OCI-LY7 (cell line): ENCODE results near the gene IL9R. TPM values are rescaled to one million over a fixed set of nuclear protein-coding genes. Genes with fewer than 3 reads are reported as not detected.

Experiments
- BruUV-seq: library from RNA; stranded (reverse); fragments of 400-500 nt; replicated peaks from 2 replicates; lab custom pipeline; 2021; lab: Mats Ljungman, UMichigan
- CTCF ChIA-PET: fragments of 300-600 bp; sonication (Branson Sonifier 250); formaldehyde crosslinking; loops from one replicate; lab custom pipeline; 2022; ENCODE audit warnings: antibody characterized with exemption; ENCODE audit not compliant: unreplicated experiment; lab: Charles Lee
- POLR2A ChIA-PET: fragments of 300-600 bp; sonication (Branson Sonifier 250); formaldehyde crosslinking; loops from one replicate; lab custom pipeline; 2022; ENCODE audit warnings: antibody characterized with exemption; lab: Charles Lee
- DNase-seq: peaks from one replicate; pipeline ENCODE4 v3.0.0-alpha.2; 2015; ENCODE audit warnings: low spot score
- H2AFZ ChIP-seq: fragments of 200-600 bp; sonication (generic), shearing (Covaris generic); 2 replicates; pipeline ENCODE4 v1.6.1; 2014; ENCODE audit warnings: mild to moderate bottlenecking, antibody characterized with exemption, low read length, moderate library complexity
- H3K27ac ChIP-seq: fragments of 200-600 bp; sonication (generic); 2 replicates; pipeline ENCODE4 v1.5.1; 2014; ENCODE audit warnings: mixed run types, low read depth, mild to moderate bottlenecking, moderate library complexity, low read length, inconsistent platforms; ENCODE audit not compliant: poor library complexity, severe bottlenecking
- H3K36me3 ChIP-seq: fragments of 200-600 bp; sonication (generic); 2 replicates; pipeline ENCODE4 v1.6.1; 2014; ENCODE audit warnings: mild to moderate bottlenecking, antibody characterized with exemption, low read length, moderate library complexity, mixed read lengths; ENCODE audit not compliant: insufficient read depth
- H3K4me1 ChIP-seq: fragments of 200-600 bp; sonication (generic); 2 replicates; pipeline ENCODE4 v1.5.1; 2014; ENCODE audit warnings: mild to moderate bottlenecking, low read length; ENCODE audit not compliant: insufficient read depth, poor library complexity, severe bottlenecking
- H3K4me2 ChIP-seq: fragments of 200-600 bp; sonication (generic); 2 replicates; pipeline ENCODE4 v1.6.1; 2014; ENCODE audit warnings: mild to moderate bottlenecking, low read length
- H3K4me3 ChIP-seq: fragments of 200-600 bp; sonication (generic); 2 replicates; pipeline ENCODE4 v1.5.1; 2014; ENCODE audit warnings: mild to moderate bottlenecking, low read depth, low read length; ENCODE audit not compliant: poor library complexity, severe bottlenecking
- H3K79me2 ChIP-seq: fragments of 200-600 bp; sonication (generic); 2 replicates; pipeline ENCODE4 v1.6.1; 2016; ENCODE audit warnings: low read depth, mild to moderate bottlenecking, low read length, moderate library complexity, mixed read lengths; ENCODE audit not compliant: insufficient read depth
- H3K9me2 ChIP-seq: fragments of 200-600 bp; sonication (generic); 2 replicates; pipeline ENCODE4 v1.6.1; 2016; ENCODE audit warnings: mild to moderate bottlenecking, low read length, mixed read lengths; ENCODE audit not compliant: insufficient read depth
- H3K9me3 ChIP-seq: fragments of 200-600 bp; sonication (generic); 2 replicates; pipeline ENCODE4 v1.6.1; 2014; ENCODE audit warnings: mild to moderate bottlenecking, mixed run types, low read length, mixed read lengths
- H4K20me1 ChIP-seq: fragments of 200-600 bp; sonication (generic); 2 replicates; pipeline ENCODE4 v1.6.1; 2014; ENCODE audit warnings: mild to moderate bottlenecking, antibody characterized with exemption, low read length, moderate library complexity, mixed read lengths; ENCODE audit not compliant: insufficient read depth
- EZH2phosphoT487 ChIP-seq: fragments of 200-600 bp; sonication (generic); IDR thresholded peaks from 2 replicates; pipeline ENCODE4 v1.6.1; 2018; ENCODE audit warnings: low read depth, borderline replicate concordance, mild to moderate bottlenecking, mixed run types, antibody characterized with exemption, low read length, moderate library complexity, mixed read lengths
- intact Hi-C: fragments of 100-400 bp; cut with micrococcal nuclease; formaldehyde crosslinking; loops from one replicate; pipeline ENCODE4 v1.10.0; 2022; ENCODE audit not compliant: unreplicated experiment
- total RNA-seq, 2 experiments: library from RNA; depleted of rRNA in 1 of 2; stranded (reverse); fragments of >200 nt in 1 of 2; shearing (Covaris generic) in 1 of 2; gene quantifications; 2 replicates each; pipeline ENCODE4 v1.2.3, GENCODE V29; 2014 to 2022
- TF ChIP-seq, protein P1 (sequence below): fragments of 200-600 bp; sonication (generic); conservative IDR thresholded peaks from 2 replicates; pipeline ENCODE4 v1.5.1; 2014; ENCODE audit warnings: mild to moderate bottlenecking, antibody characterized with exemption, low read length, moderate library complexity, mixed read lengths

IL9R gene
- total RNA-seq, 2 experiments from 2014 or later: 1.5 to 5.1 TPM

DNA sequence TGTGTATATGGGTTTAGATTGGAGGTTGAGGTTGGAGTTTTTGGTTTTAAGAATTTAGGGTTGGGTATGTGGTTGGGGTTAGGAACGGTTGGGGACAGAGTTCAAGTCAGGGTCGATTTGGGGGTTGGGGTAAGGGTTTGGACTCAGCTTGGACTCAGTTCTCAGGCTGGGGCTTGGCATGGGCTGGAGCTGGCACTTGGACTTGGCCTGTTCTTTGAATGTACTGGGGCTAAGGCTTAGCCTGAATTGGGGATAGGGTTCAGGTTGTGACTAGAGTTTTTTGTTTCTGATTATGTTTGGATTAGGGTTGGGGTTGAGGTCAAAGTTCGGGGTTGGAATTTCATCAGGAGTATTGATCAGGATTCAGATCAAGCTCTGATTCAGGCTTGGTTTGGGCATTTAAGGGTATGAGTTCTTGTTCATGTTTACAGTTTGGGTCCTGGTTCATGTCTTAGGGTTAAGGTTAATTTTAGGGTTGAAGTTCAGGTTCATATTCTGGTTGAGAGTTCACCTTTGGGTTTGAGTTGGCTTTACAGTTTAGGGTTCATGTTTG, 46.2 kb upstream of the IL9R start:
- Histone ChIP-seq H3K36me3 (no peaks in the 10 kb centered on the region), H3K9me2 (no peaks in the 10 kb centered on the region), H3K79me2 (no peaks in the 10 kb centered on the region), H3K4me3 (no peak overlapping the region), H3K4me1 (no peaks in the 10 kb centered on the region), H4K20me1 (no peaks in the 10 kb centered on the region), H2AFZ (no peak overlapping the region), H3K9me3 (no peaks in the 10 kb centered on the region), H3K4me2 (no peak overlapping the region), H3K27ac (no peak overlapping the region)
- BruUV-seq: no TSS peak
- intact Hi-C loops: no loop called here
- DNase-seq: no peak
- ChIA-PET POLR2A (no interaction called here), CTCF (no interaction called here)
- TF ChIP-seq EZH2phosphoT487: no peak
- TF ChIP-seq, protein P1, sequence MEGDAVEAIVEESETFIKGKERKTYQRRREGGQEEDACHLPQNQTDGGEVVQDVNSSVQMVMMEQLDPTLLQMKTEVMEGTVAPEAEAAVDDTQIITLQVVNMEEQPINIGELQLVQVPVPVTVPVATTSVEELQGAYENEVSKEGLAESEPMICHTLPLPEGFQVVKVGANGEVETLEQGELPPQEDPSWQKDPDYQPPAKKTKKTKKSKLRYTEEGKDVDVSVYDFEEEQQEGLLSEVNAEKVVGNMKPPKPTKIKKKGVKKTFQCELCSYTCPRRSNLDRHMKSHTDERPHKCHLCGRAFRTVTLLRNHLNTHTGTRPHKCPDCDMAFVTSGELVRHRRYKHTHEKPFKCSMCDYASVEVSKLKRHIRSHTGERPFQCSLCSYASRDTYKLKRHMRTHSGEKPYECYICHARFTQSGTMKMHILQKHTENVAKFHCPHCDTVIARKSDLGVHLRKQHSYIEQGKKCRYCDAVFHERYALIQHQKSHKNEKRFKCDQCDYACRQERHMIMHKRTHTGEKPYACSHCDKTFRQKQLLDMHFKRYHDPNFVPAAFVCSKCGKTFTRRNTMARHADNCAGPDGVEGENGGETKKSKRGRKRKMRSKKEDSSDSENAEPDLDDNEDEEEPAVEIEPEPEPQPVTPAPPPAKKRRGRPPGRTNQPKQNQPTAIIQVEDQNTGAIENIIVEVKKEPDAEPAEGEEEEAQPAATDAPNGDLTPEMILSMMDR: no peak

DNA sequence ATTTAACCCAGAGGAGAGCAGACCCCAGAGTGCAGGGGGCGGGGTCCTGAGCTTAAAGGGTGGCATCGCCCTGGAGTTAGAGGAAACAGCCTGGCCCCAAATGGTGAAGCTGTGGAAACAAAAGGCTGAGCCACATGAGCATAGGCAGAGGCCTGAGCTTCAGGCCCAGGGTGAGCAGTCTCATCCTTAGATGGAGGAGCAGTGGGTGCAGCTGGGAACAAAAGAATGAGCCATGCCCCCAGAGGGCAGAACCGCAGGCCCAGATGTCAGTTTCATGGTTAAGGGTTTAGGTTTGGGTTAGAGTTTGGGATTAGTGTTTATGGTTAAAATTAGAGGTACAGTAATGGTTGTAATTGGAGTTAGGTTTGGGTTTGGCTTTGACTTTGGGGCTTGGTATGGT, 44.4 kb upstream of the IL9R start:
- intact Hi-C loops: no loop called here
- no peak overlapping the region for H3K4me3 ChIP-seq
- H3K36me3 ChIP-seq: no peaks in the 10 kb centered on the region
- ChIA-PET POLR2A (no interaction called here), CTCF (no interaction called here)
- H3K9me2 ChIP-seq: no peaks in the 10 kb centered on the region
- no peaks in the 10 kb centered on the region for H3K4me1 ChIP-seq
- no peak overlapping the region for H3K4me2 ChIP-seq
- TF ChIP-seq EZH2phosphoT487: no peak
- TF ChIP-seq, protein P1: no peak
- no peaks in the 10 kb centered on the region for H4K20me1 ChIP-seq
- H2AFZ ChIP-seq: no peak overlapping the region
- H3K27ac ChIP-seq: no peak overlapping the region
- BruUV-seq: no TSS peak
- H3K79me2 ChIP-seq: no peaks in the 10 kb centered on the region
- no peaks in the 10 kb centered on the region for H3K9me3 ChIP-seq
- no peak for DNase-seq

DNA sequence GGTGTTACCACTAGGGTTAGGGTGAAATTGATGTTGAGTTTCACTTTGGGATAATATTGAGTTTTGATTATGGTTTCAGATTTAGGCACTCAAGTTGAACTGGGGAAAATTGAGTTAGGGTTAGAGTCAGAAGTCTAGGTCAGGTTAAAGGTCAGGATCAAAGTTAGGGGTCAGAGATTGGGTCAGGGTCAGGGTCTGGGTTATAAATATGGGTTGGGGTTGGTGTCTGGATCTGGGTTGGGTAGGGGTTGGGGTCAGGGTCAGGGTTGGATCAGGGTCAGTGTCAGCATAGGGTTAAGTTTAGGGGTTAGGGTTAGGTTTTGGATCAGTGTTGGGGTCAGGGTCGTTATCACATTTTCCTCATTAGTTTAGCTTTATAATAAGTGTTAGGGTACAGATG, 42.7 kb upstream of the IL9R start:
- ChIA-PET POLR2A (no interaction called here), CTCF (no interaction called here)
- no peaks in the 10 kb centered on the region for H4K20me1 ChIP-seq
- TF ChIP-seq EZH2phosphoT487: no peak
- TF ChIP-seq, protein P1: no peak
- no peak overlapping the region for H3K27ac ChIP-seq
- H3K9me3 ChIP-seq: no peaks in the 10 kb centered on the region
- no peak for DNase-seq
- H3K4me3 ChIP-seq: no peak overlapping the region
- BruUV-seq: no TSS peak
- no peaks in the 10 kb centered on the region for H3K4me1 ChIP-seq
- no peaks in the 10 kb centered on the region for H3K36me3 ChIP-seq
- H3K9me2 ChIP-seq: no peaks in the 10 kb centered on the region
- no peak overlapping the region for H3K4me2 ChIP-seq
- intact Hi-C loops: no loop called here
- H3K79me2 ChIP-seq: no peaks in the 10 kb centered on the region
- no peak overlapping the region for H2AFZ ChIP-seq
